Stimulated activated CD4-positive, alpha-beta T cell treated with anti-CD3 and anti-CD28 coated beads, Interleukin-2, amount 100 ng/mL, for 48 hours (primary cell): ENCODE data around the gene ADGRL3.
"Not testable (repeated sequence)": the region's sequence is repeated elsewhere in the genome, so short reads cannot be mapped to it uniquely, and the experiment has no call there.

Experiments used
- DNase-seq, 2 donors: peaks; one replicate each; pipeline ENCODE4 v3.0.0-alpha.2; 2020

ADGRL3 gene

GRCh38 chr4:61662362-61662761, 462.2 kb downstream of the ADGRL3 start:
- no peak for DNase-seq

GRCh38 chr4:61663310-61663709, 463.2 kb downstream of the ADGRL3 start:
- DNase-seq, result no peak

- no peak for DNase-seq
These were observed 465.5 kb downstream of the ADGRL3 start for GRCh38 chr4:61665649-61666048.

DNA sequence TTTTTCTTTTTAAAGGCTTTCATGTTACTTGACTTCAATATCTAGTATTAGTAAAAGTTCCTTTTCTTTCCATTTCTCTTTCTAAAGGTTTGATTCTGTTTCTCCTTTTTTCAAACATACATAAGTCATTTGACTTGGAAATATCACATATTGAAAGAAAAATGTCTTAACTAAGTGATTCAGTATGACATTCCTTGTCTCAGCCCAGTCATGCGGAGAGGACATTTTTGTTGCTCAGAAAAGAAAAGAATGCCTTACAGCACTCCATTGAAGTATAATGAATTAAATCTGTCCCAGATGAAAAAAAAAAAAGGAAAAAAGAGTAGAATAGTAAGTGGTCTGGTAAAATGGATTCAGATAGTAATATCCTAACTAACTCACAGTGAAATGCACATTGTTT, 466.1 kb downstream of the ADGRL3 start:
- no peak for DNase-seq

DNA sequence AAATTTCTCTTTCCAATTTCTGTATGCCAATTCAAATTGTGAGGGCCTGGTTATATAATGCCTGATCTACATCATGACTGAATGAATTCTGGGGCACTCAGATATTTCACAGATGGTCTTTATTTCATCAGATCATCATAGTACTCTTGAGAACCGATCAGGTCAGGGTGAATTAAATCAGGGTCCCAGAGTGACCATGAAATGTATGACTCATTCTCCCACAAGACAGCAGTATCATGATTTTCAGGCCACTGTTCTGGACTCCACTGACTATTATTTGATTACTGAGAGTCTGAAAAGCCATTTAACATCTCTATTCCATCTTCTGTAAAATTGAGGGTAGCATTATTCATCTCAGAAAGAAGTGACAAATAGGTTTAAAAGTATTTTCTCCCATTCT, 471.5 kb downstream of the ADGRL3 start:
- DNase-seq, result no peak

- DNase-seq, result no peak
These were observed 475.3 kb downstream of the ADGRL3 start for GRCh38 chr4:61675464-61675863.

- no peak for DNase-seq
These were observed 478.2 kb downstream of the ADGRL3 start for GRCh38 chr4:61678297-61678696.

DNA sequence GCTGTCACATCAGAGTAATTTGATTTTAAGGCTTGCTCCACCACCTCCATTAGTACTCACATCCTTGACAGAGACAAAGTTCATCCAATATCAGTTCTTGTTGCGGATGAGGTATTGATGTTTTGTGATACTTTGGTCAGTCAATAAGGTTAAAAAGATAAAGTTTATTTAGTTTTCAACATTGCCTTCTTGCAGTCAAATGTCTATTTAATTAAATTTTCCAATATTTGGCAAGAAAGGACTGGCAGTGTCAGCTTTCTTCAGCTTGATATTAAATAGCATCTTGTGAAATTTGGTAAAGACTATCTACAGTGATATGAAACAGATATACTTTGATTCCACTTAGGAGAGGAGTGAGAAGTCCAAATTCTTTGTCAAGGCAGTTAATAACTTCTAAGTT, 493.4 kb downstream of the ADGRL3 start:
- no peak for DNase-seq

- DNase-seq, result no peak
These were observed 514.3 kb downstream of the ADGRL3 start for GRCh38 chr4:61714387-61714911.

- DNase-seq, result no peak
These were observed 516.3 kb downstream of the ADGRL3 start for GRCh38 chr4:61716426-61716825.

- no peak for DNase-seq
These were observed 523.4 kb downstream of the ADGRL3 start for GRCh38 chr4:61723492-61723891.

DNA sequence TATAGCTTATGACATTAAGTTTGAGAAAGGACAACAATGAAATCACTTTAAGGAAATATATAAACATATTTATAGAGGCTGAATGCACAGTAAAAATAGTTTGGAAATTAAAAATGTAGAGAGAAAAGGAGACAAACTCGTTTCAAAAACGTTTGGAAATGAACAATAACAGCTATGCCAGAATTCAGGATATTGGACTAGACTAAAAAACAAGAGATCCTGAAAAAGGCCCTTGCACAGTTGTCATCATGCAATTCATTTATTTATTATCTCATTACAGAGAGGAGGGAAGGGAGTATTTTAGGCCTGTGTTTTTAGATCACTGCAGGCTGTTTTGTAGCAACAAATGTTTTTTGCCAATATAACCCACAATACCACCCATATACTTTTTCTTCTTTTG, 527.2 kb downstream of the ADGRL3 start:
- DNase-seq, result no peak

GRCh38 chr4:61734409-61734808, 534.3 kb downstream of the ADGRL3 start:
- DNase-seq, result no peak

- DNase-seq, result no peak
These were observed 539.8 kb downstream of the ADGRL3 start for GRCh38 chr4:61739887-61740286.

DNA sequence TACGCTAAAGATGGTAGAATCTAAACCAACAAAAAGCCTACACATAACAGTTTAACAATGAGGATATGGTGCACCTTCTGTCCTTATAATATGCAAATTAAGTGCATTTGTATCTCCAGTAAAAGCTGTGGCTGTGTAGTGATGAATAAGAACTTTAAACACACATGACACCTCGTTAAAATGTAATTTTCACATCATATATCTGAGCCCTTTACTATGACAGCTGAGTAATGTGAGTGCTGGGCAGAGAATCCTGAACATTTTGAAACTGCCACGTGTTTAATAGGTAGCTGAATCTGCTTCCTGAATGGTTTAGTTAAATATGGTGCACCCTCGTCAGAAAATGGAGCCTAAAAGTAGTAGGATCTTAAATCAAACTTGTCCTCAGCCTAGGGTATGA, 540.8 kb downstream of the ADGRL3 start:
- no peak for DNase-seq

DNA sequence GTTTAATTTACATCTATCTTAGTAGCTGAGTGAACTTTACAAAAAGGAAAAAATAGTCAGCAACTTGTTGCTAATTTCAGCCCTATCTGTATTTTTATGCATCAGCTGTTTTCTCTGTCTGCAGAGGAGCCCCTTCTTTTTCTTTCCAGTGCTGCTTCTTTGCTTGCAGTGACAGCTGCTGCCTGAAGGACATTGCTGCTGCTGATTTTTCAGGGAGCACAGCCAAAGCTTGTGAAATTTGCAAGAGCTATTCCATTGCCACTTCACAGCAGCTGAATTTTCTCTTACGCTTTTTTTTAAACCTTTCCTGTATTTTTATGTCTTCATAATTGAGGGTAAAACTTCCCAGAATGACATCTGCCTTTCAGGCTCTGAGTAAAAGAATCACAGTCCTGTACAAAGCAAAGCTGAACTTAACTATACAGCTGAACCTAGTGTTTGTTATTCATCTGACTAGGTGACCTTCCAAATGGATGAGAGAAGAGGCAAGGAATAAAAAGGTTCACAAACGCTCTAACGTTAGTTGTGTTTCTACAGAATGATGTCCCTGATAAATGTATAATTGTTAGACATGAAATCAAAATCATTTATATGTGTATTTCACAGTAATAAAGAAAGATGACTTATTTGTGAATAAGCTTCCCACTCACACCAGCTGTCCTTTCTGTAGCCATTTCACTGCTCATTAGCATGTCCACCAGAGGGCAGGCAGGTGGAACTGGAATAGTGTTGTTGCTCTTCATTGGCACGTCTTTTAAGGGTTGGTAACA, 541.4 kb downstream of the ADGRL3 start:
- no peak for DNase-seq

DNA sequence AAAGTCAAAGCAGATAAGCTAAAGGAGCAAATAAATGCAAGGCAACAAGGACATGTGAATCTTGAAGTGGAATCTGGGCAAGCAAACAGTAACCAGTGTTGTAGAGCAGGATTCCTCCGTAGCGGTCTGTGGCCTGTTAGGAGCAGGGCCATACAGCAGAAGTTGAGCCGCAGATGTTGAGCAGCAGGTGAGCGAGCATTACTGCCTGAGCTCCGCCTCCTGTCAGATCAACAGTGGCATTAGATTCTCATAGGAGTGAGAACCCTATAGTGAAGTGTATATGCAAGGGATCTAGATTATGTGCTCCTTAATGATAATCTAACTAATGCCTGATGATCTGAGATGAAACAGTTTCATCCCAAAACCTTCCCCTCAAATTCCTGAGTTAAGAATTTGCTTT, 550.7 kb downstream of the ADGRL3 start:
- no peak for DNase-seq

DNA sequence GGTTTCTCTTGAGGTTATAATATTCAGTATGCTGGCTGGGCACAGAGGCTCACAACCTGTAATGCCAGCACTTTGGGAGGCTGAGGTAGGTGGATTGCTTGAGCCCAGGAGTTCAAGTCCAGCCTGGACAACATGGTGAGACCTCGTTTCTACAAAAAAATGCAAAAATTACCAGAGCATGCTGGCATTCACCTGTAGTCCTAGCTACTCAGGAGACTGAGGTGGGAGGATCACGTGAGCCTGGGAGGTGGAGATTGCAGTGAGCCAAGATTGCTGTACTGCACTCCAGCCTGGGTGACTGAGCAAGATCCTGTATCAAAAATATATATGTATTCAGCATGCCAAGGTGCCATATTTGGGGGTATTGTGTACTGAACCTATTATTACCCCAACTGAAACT, 552.5 kb downstream of the ADGRL3 start:
- DNase-seq, result no peak

DNA sequence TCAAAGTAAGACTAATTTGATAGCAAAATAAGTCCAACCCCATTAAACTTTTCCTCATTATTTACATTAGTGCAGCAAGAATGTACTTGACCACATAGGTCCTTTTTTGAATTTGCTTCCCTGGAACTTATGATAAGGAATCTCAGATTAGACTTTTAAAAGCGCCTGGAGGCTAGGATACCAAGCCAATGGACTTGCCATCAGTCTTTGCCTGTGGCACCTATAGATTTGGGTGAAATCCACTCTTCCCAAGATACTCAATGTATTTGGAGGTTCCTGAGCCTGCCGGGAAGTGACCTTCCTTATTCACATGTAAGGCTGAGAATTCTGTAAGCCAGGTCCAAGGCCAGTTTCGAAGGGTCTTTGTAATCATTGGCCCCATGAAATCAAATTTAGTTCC, 553.6 kb downstream of the ADGRL3 start:
- no peak for DNase-seq

DNA sequence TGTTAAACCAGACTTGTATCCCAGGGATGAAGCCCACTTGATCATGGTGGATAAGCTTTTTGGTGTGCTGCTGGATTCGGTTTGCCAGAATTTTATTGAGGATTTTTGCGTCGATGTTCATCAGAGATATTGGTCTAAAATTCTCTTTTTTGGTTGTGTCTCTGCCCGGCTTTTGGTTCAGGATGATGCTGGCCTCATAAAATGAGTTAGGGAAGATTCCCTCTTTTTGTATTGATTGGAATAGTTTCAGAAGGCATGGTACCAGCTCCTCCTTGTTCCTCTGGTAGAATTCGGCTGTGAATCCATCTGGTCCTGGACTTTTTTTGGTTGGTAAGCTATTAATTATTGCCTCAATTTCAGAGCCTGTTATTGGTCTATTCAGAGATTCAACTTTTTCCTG, 556.8 kb downstream of the ADGRL3 start:
- DNase-seq, result not testable (repeated sequence)

DNA sequence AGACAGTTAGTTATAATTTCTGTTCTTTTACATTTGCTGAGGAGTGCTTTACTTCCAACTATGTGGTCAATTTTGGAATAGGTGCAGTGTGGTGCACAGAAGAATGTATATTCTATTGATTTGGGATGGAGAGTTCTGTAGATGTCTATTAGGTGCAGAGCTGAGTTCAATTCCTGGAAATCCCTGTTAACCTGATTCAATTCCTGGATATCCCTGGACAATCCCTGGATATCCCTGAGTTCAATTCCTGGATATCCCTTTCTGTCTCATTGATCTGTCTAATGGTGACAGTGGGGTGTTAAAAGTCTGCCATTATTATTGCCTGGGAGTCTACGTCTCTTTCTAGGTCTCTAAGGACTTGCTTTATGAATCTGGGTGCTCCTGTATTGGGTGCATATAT, 557.9 kb downstream of the ADGRL3 start:
- not testable (repeated sequence) for DNase-seq

GRCh38 chr4:61758596-61758995, 558.5 kb downstream of the ADGRL3 start:
- DNase-seq, result not testable (repeated sequence)

GRCh38 chr4:61759245-61759644, 559.1 kb downstream of the ADGRL3 start:
- not testable (repeated sequence) for DNase-seq

DNA sequence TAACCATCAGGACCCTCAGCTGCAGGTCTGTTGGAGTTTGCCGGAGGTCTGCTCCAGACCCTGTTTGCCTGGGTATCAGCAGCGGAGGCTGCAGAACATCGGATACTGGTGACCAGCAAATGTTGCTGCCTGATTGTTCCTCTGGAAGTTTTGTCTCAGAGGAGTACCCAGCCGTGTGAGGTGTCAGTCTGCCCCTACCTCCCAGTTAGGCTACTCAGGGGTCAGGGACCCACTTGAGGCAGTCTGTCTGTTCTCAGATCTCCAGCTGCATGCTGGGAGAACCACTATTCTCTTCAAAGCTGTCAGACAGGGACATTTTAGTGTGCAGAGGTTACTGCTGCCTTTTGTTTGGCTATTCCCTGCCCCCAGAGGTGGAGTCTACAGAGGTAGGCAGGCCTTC, 559.8 kb downstream of the ADGRL3 start:
- not testable (repeated sequence) for DNase-seq

DNA sequence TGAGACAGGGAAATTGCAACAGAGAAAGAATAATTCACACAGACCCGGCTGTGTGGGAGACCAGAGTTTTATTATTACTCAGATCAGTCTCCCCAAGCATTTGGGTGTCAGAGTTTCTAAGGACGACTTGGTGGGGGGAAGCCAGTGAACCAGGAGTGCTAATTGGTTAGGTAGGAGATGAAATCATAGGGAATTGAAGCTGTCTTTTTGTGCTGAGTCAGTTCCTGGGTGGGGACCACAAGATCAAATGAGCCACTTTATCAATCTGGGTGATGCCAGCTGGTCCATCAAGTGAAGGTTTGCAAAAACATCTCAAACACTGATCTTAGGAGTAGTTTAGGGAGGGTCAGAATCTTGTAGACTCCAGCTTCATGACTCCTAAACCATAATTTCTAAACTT, 560.7 kb downstream of the ADGRL3 start:
- DNase-seq, result no peak
